Left kidney (tissue), 8 donors: ENCODE measurements around the gene EMC10. TPM values are rescaled to one million over a fixed set of nuclear protein-coding genes. Genes with fewer than 3 reads are reported as not detected.
"Not testable (repeated sequence)": the region's sequence is repeated elsewhere in the genome, so short reads cannot be mapped to it uniquely, and the experiment has no call there.

Source experiments
- DNase-seq: peaks from one replicate; pipeline ENCODE4 v3.0.0-alpha.2; 2013
- long read RNA-seq, 8 donors: transcript quantifications; one replicate each; lab custom pipeline, GENCODE V29; 2026
- polyA plus RNA-seq: library from polyadenylated mRNA; unstranded; fragments of 120-200 nt; gene quantifications from one replicate; pipeline ENCODE4 v1.2.1, GENCODE V29; 2013; ENCODE audit not compliant: insufficient read length

EMC10 gene
- polyA plus RNA-seq: 86.1 TPM
- long read RNA-seq, donor 1, full-length matches to known transcripts: 52 of 81 reads
- long read RNA-seq, donor 1, partial matches to known transcripts: 29 of 81 reads
- long read RNA-seq, donor 1, other reads (novel, unspliced or antisense): 0 of 81 reads
- long read RNA-seq, donor 2, full-length matches to known transcripts: 15 of 15 reads
- long read RNA-seq, donor 2, partial matches to known transcripts: 0 of 15 reads
- long read RNA-seq, donor 2, other reads (novel, unspliced or antisense): 0 of 15 reads
- long read RNA-seq, donor 3, full-length matches to known transcripts: 14 of 24 reads
- long read RNA-seq, donor 3, partial matches to known transcripts: 0 of 24 reads
- long read RNA-seq, donor 3, other reads (novel, unspliced or antisense): 10 of 24 reads
- long read RNA-seq, donor 4, full-length matches to known transcripts: 1 of 1 reads
- long read RNA-seq, donor 4, partial matches to known transcripts: 0 of 1 reads
- long read RNA-seq, donor 4, other reads (novel, unspliced or antisense): 0 of 1 reads
- long read RNA-seq, donor 5, full-length matches to known transcripts: 68 of 130 reads
- long read RNA-seq, donor 5, partial matches to known transcripts: 62 of 130 reads
- long read RNA-seq, donor 5, other reads (novel, unspliced or antisense): 0 of 130 reads
- long read RNA-seq, donor 6, full-length matches to known transcripts: 38 of 118 reads
- long read RNA-seq, donor 6, partial matches to known transcripts: 80 of 118 reads
- long read RNA-seq, donor 6, other reads (novel, unspliced or antisense): 0 of 118 reads
- long read RNA-seq, donor 7, full-length matches to known transcripts: 54 of 54 reads
- long read RNA-seq, donor 7, partial matches to known transcripts: 0 of 54 reads
- long read RNA-seq, donor 7, other reads (novel, unspliced or antisense): 0 of 54 reads
- long read RNA-seq, donor 8, full-length matches to known transcripts: 6 of 6 reads
- long read RNA-seq, donor 8, partial matches to known transcripts: 0 of 6 reads
- long read RNA-seq, donor 8, other reads (novel, unspliced or antisense): 0 of 6 reads

DNA sequence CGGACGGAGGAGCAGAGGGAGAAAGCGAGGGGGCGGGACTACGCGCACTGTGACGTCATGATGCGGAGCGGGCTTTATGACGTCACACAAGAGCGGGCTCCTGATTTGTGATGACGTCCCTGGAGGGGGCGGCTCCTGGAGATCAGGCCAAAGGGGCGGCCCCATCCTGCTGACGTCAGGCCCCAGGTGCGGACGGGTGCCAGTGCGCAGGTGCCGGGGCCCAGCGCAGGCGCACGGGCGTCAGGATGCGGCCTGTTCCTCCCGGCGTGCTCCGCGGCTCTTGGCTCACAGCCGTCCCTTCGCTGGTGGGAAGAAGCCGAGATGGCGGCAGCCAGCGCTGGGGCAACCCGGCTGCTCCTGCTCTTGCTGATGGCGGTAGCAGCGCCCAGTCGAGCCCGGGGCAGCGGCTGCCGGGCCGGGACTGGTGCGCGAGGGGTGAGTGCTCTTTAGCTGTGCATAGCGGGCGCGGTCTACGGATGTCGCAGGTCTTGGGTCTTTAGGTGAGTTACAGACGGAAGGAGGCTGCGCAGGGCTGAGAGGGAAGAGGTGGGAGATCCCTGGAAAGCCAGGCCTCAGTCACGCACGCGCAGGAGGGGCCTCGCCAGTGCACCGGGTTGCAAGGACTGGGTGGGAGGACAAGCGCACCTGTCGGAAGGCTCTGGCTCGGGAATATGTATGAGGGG is at the start of gene EMC10, which contains the start of gene GARIN5A:
Gene EMC10 (plus strand): TSS at position 284 of the 683 bp plus-strand sequence. CDS start 38 bp downstream, at position 322.
Gene GARIN5A (minus strand): TSS at position 625 of the 683 bp plus-strand sequence. CDS start 460 bp downstream, at position 165.
- DNase-seq: peak; percentile 92

DNA sequence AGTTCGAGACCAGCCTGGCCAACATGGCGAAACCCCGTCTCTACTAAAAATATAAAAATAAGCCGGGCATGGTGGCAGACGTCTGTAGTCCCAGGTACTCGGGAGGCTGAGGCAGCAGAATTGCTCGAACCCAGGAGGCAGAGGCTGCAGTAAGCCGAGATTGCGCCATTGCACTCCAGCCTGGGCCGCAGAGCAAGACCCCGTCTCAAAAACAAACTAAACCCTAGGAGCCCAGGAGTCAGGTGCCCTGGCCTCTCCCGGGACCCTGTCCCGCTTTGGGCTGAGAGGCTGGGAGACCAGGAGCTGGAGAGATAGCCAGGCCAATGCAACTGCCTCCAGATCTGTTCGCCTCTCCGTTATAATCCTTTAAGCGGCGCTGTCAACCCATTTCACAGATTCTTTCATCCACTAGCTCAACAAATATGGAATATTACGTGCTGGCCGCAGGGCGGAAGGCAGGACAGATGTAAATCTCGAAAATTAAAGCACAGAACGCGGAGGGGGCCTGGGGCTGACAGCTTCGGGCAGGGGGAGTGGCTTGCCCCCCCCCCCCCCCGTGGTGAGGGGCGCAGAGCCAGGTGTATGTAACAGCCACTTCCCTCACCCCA is 48.9 kb upstream of the EMC10 start:
- no peak for DNase-seq

GRCh38 chr19:50427997-50428425 is 48.3 kb upstream of the EMC10 start:
- peak; percentile 87 for DNase-seq

GRCh38 chr19:50428772-50429463 is 47.4 kb upstream of the EMC10 start:
- DNase-seq: no peak

DNA sequence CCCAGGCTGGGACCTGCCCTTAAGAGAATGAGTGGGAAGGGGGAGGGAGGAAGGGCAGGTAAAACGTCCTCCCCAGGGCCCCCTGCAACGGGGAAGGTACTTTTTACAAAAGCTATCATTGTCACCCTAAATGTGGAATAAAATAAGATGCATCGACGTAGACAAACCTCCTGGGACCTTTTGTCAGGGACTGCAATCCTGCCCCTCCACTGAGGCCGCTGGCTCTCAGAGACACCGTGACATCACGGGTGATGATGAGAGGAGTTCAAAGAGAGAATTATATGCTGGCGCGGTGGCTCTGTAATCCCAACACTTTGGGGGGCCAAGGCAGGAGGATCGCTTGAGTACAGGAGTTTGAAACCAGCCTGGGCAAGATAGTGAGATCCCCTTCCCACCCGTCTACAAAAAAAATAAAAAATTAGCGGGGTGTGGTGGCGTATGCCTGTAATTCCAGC is 45.4 kb upstream of the EMC10 start:
- no peak for DNase-seq

GRCh38 chr19:50431343-50432220 is 44.7 kb upstream of the EMC10 start:
- peak; percentile 86 for DNase-seq

DNA sequence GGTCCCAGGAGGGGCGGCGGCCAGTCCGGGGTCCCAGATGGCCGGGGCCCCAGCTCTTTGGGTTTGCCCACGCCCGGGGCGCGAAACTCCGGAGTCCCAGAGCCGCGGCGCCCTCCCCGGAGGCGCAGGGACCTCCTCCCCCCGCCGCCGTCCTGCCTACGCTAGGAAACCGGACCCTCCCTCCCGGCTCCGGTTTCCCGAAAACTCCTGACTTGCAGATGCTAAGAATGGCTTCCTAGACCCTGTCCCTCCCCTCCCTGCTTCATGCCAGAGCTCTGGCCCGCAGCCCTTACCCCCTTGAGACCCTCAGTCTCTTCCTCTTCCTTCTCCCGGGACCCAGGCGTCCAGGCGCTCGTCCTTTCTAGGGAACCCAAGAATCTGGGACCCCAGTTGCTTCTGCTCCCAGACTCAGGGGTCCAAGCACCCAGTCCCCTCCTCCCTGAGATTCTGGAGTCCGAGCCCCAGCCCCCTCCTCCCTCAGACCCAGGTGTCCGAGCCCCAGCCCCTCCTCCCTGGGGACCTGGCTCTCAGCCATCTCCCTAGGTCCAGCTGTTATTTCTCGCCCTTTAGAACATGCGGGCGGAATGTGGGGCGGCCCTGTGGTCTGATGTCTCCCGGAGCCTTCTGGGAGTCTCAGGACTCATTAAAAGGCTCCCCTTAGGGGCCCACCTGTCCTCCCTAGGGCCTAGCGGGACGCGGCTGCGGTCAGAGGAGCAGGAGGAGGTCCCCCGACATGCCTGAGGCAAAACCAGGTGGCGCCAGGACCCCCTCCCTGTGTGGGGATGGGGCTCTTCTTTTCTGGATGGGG is 43.9 kb upstream of the EMC10 start, which contains the start of gene MYBPC2:
Gene MYBPC2 (plus strand): TSS at position 672 of the 808 bp plus-strand sequence. CDS start 62 bp downstream, at position 734.
- peak; percentile 63 for DNase-seq

GRCh38 chr19:50433201-50434180 is 42.8 kb upstream of the EMC10 start:
- no peak for DNase-seq

- no peak for DNase-seq
These were observed 41.8 kb upstream of the EMC10 start for GRCh38 chr19:50434525-50434924.

DNA sequence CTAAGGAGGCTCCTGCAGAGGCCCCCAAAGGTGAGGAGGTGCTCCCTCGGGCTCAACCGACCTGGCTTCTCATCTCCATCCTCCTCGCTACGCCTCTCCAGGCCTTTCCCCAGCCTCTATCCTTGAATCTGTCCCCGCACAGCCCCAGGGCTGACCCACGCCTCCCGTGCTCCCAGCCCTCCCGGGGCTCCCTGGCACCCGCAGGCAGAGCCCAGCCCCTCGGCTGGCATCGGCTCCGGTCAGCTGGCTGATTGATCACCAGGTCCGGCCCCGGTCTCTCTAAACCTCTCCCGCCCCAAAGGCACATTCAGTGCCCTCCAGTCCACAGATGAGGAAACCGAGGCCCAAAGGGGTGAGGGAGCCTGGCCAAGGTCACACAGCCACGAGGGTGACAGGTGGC is 41.1 kb upstream of the EMC10 start:
- no peak for DNase-seq

- no peak for DNase-seq
These were observed 40.7 kb upstream of the EMC10 start for GRCh38 chr19:50435627-50436026.

GRCh38 chr19:50437862-50438449 is 38.4 kb upstream of the EMC10 start:
- no peak for DNase-seq

- DNase-seq: not testable (repeated sequence)
These were observed 37.2 kb upstream of the EMC10 start for GRCh38 chr19:50439130-50439529.

DNA sequence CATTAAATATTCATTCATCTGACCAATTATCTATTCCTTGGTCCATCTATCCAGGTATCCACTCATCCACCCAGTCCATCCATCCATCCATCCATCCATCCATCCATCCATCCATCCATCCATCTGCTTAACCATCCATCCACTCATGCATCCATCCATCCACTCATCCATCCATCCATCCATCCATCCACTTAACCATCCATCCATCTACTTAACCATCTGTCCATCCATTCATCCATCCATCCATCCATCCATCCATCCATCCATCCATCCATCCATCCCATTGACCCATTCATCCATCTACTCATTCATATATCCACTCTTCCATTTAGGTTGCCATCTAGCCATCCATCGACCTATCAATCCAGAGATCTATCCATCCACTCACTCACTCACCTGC is 32.2 kb upstream of the EMC10 start:
- no peak for DNase-seq

- DNase-seq: no peak
These were observed 29.3 kb upstream of the EMC10 start for GRCh38 chr19:50447053-50447452.

DNA sequence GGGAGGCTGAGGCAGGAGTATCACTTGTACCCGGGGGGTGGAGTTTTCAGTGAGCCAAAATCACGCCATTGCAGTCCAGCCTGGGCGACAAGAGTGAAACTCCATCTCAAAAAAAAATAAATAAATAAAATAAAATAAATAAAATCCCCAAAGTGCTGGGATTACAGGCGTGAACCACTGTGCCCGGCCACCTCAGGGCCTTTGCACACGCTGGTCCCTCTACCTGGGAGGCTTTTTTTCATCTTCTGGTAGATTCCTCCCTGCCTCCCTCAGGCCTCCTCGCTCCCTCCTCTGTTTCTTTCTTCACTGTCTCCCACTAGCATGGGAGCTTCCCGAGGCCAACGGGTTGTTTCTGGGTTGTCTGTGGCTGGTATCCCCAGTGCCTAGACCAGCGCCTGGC is 28.6 kb upstream of the EMC10 start:
- no peak for DNase-seq
